ENCODE data around the gene KIR3DL2.

- no peak for TF ChIP-seq POLR2A (IDR thresholded peaks at IDR 0.05; ENCODE audit: low read depth, low read length)
- no peak for TF ChIP-seq TAF1 (IDR thresholded peaks at IDR 0.05; ENCODE audit: low read depth, low read length)
- no peak for TF ChIP-seq SPI1 (IDR thresholded peaks at IDR 0.05; ENCODE audit: low read depth, low read length)
- TF ChIP-seq POLR2AphosphoS5 (IDR thresholded peaks at IDR 0.05; ENCODE audit: low read depth, low read length): no peak
- no peak for TF ChIP-seq POU2F2 (IDR thresholded peaks at IDR 0.05; ENCODE audit: low read depth, low read length)
- no peak for TF ChIP-seq PAX5 (IDR thresholded peaks at IDR 0.05; ENCODE audit: insufficient read depth, low read length, severe bottlenecking)
These were observed 44.4 kb upstream of the KIR3DL2 start for GRCh38 chr19:54805665-54806515.

Data from GM12891 (cell line).